ENCODE results near the gene KCNAB1.
"Not testable (repeated sequence)": the region's sequence is repeated elsewhere in the genome, so short reads cannot be mapped to it uniquely, and the experiment has no call there.

DNA sequence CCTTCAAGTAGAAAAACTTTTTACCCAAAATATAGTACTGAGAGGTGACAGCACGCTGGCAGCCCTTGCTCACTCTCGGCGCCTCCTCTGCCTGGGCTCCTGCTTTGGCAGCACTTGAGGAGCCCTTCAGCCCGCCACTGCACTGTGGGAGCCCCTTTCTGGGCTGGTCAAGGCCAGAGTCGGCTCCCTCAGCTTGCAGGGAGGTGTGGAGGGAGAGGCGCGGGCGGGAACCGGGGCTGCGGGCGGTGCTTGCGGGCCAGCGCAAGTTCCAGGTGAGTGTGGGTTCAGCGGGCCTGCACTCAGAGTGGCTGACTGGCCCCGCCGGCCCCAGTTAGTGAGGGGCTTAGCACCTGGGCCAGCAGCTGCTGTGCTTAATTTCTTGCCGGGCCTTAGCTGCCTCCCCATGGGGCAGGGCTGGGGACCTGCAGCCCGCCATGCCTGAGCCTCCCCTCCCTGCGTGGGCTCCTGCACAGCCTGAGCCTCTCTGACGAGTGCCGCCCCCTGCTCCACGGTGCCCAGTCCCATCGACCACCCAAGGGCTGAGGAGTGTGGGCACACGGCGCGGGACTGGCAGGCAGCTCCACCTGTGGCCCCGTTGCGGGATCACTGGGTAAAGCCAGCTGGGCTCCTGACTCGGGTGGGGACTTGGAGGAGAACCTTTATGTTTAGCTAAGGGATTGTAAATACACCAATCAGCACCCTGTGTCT is 47.3 kb upstream of the KCNAB1 start:
- TF ChIP-seq, protein P1, sequence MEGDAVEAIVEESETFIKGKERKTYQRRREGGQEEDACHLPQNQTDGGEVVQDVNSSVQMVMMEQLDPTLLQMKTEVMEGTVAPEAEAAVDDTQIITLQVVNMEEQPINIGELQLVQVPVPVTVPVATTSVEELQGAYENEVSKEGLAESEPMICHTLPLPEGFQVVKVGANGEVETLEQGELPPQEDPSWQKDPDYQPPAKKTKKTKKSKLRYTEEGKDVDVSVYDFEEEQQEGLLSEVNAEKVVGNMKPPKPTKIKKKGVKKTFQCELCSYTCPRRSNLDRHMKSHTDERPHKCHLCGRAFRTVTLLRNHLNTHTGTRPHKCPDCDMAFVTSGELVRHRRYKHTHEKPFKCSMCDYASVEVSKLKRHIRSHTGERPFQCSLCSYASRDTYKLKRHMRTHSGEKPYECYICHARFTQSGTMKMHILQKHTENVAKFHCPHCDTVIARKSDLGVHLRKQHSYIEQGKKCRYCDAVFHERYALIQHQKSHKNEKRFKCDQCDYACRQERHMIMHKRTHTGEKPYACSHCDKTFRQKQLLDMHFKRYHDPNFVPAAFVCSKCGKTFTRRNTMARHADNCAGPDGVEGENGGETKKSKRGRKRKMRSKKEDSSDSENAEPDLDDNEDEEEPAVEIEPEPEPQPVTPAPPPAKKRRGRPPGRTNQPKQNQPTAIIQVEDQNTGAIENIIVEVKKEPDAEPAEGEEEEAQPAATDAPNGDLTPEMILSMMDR (conservative IDR thresholded peaks at IDR 0.05; ENCODE audit: low read length): not testable (repeated sequence)
- not testable (repeated sequence) for TF ChIP-seq EZH2phosphoT487 (IDR thresholded peaks at IDR 0.05; ENCODE audit: borderline replicate concordance)

Data from Loucy (cell line).